SH-SY5Y (cell line): Measurements from ENCODE around the gene PHTF2.

Experiments used
- GATA2 ChIP-seq: IDR thresholded peaks from 2 replicates; pipeline ENCODE4 v1.6.1; 2011; ENCODE audit warnings: mild to moderate bottlenecking, low read depth, low read length
- GATA3 ChIP-seq: IDR thresholded peaks from 2 replicates; pipeline ENCODE4 v1.6.1; 2011; ENCODE audit warnings: low read depth, mild to moderate bottlenecking, low read length, moderate library complexity

DNA sequence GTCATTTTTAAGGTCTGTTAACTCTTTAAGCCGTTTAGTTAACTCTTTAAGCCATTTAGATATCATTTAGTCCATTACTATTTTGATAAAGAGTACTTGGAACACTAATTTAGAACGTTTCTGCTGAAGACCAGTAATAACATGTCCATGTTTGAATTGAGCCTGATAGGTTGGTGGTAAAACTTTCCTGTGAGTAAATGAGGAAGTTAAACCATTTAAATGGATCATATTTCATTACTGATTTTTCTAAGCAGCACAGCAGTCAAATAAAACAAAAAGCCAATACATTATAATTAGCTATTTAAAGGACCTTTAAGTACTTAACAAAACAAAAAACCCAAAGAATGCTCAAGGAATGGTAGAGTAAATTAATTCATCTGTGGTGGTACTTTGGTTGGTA lies 29.4 kb downstream of the PHTF2 start:
- TF ChIP-seq GATA2 (no peak), GATA3 (no peak)
